GM12875 (cell line): ENCODE measurements around the gene FGD1.
"Not testable (repeated sequence)": the region's sequence is repeated elsewhere in the genome, so short reads cannot be mapped to it uniquely, and the experiment has no call there.

Experiments used
- H3K4me3 ChIP-seq: one replicate; pipeline ENCODE4 v1.5.1; 2011; ENCODE audit warnings: low read depth, low read length, control low read depth
- CTCF ChIP-seq: IDR thresholded peaks from 2 replicates; pipeline ENCODE4 v1.5.1; 2011; ENCODE audit warnings: low read depth, mild to moderate bottlenecking, control low read depth, inconsistent platforms, low read length, moderate library complexity, borderline replicate concordance; ENCODE audit not compliant: insufficient read depth

Gene FGD1

DNA sequence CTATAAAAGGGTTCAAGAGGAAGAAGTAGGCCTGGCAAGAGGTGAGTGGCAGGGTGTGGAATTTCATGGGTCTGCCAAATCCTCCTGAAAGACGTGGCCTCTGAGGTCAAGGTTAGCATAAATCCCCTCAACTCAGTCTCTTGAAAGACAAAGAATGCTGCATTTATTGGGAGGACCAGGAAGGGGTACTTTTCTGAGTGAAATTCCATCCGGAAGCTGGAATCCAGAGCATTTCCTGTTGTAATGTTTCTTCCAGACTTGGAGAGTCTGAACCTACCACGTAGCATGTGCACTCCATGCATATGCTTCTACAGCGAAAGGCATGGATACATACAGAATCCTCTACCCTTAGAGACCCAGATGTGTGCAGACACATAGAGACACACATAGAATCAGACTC, 13.4 kb upstream of the FGD1 start:
- TF ChIP-seq CTCF, result no peak
- H3K4me3 ChIP-seq, result no peak overlapping the region

DNA sequence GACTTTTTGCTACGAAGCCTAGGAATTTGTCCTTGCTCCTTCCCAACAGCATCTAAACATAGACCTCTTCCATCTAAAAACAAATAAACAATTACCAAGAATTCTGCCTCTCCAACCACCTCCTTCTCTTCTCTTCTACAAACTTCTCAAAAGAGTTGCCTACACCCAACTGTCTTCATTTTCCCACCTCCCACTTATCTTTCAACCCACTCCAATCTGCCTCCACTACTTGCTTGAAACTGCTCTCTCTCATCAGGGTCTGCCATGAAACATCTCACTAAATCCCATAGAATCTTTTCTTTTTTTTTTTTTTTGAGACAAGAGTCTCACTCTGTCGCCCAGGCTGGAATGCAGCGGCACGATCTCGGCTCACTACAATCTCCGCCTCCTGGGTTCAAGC, 902 bp upstream of the FGD1 start:
- no peak overlapping the region for H3K4me3 ChIP-seq
- TF ChIP-seq CTCF, result no peak

GRCh38 chrX:54496517-54496852, 451 bp upstream of the FGD1 start:
- TF ChIP-seq CTCF, result no peak
- H3K4me3 ChIP-seq, result no peak overlapping the region

DNA sequence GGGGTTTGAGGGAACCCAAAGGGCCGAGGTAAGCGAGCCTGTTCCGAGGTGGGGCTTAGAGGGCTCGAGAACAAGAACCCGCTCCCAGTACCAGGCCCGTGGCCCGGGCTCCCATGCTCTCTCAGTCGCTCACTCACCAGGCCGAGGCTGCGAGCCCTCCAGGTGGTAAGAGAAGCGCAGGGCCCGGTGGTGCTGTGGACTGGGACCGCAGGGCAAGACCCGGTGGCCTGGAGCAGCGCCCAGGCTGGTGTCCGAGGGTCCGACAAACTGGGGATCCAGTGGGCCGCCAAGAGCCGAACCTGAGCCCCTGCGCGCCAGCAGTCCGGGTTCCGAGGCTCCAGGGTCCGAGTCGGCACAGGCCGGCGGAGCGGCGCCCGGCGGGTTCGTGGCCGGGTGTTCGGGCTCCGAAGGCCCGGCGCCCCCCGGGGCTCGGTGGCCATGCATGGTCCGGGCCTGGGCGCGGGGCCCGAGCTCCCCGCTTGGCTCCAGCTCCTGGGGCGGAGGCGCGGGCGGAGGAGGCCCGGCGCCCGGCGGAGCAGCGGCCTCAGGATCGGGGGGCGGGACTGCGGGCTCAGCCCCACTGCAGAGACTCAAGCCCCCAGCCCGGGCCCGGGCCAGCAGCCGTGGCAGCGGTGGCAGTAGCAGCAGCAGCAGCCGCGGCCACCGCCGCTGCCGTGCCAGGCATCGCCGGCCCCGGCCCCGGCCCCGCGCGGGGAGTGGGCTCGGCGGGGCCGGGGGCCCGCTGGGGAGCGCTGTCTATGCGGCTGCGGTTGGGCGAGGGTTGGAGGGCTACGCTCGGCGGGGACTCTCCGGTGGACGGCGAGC, 833 bp downstream of the FGD1 start:
- TF ChIP-seq CTCF, result no peak
- no peak overlapping the region for H3K4me3 ChIP-seq

GRCh38 chrX:54494166-54494988, 1.7 kb downstream of the FGD1 start:
- TF ChIP-seq CTCF, result no peak
- H3K4me3 ChIP-seq, result no peak overlapping the region

DNA sequence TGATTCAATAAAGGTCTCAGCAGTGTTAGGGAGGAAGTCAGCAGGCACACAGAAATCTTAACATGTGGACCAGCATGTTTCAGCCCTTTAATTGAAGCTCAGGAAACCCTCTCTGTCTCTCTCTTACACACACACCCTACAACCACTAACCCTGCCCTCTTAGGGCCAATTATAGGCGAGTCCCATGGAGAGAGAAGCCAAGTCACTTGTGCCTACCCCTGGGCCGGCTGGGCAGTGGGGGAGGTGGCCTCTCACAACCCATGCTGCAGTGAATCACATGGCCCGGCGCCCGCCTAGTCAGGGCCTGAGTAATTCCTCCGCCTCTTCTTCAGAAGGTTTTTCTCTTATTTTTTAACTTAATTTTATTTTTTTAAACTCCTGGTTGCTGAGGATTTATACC, 3.7 kb downstream of the FGD1 start:
- H3K4me3 ChIP-seq, result no peak overlapping the region
- no peak for TF ChIP-seq CTCF

DNA sequence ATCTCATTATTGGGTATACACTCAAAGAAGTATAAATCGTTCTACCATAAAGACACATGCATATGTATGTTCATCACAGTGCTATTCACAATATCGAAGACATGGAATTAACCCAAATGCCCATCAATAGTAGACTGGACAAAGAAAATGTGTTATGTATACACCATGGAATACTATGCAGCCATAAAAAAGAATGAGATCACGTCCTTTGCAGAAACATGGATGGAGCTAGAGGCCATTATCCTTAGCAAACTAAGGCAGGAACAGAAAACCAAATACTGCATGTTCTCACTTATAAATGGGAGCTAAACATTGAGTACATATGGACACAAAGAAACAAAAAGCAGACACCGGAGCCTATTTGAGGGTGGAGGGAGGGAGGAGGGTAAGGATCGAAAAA, 6.2 kb downstream of the FGD1 start:
- not testable (repeated sequence) for H3K4me3 ChIP-seq
